ENCODE results near the gene CEP20.

CEP20 gene

GRCh38 chr16:15830832-15831451 lies 57.5 kb downstream of the CEP20 start:
- DNase-seq, result no peak

DNA sequence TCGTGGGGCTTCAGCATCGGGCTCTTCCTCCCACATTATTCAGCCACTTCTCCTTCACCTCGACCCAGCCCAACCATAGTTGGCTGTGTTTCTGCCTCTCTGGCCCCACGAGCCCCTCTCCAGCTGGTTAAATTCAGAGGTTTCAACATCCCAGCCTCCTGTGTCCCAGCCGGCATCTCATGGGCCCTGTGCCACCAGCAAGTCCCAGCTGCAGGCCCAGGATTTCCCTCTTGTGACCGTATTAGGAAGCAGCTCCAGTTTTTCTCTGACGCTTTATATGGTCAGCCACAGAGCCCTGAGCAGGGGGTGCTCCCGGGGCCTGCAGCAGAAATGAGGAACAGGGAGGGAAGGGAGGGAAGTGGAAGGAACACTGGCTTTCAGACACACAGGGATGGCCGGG lies 58.9 kb downstream of the CEP20 start:
- DNase-seq, result no peak

GRCh38 chr16:15827709-15828343 lies 60.6 kb downstream of the CEP20 start:
- DNase-seq, result no peak

DNA sequence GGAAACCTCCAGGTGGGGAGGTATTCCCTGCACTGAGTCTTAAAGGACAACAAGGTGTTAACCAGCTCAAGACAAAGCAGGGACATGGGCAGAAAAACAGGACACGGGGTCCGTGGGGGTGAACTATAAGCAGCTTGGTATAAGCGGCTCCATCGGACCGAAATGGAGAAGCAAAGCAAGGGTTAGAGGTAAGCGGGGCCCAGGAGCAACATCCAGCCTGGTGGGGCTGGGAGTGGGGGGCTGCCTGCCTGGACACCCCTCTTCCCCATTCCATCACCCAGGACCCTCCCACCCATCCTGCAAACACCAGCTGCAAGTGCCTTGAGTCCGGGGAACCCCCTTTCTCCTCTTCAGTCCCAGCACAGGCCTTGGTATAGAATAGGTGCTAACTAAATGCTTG lies 61.1 kb downstream of the CEP20 start:
- DNase-seq, result no peak

- no peak for DNase-seq
Observed at GRCh38 chr16:15825750-15826305, 62.6 kb downstream of the CEP20 start.

GRCh38 chr16:15822957-15823356 lies 65.4 kb downstream of the CEP20 start:
- DNase-seq, result no peak

- DNase-seq, result no peak
Observed at GRCh38 chr16:15820837-15821236, 67.6 kb downstream of the CEP20 start.

DNA sequence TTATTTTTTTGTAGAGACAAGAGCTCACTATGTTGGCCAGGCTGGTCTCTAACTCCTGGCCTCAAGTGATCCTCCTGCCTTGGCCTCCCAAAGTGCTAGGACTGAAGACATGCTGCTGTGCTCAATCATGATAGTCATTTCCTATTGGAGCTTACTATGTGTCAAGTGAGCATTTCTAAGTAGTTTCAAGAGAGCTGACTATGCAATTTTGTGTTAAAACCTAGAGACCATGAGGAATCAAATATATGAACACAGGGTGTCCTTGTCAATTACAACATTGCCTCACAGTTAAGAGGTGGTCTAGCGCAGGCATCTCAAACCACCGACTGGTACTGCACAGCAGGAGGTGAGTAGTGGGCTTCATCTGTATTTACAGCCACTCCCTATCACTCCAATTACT lies 69.4 kb downstream of the CEP20 start:
- no peak for DNase-seq

- DNase-seq, result no peak
Observed at GRCh38 chr16:15817446-15817845, 71.0 kb downstream of the CEP20 start.

- no peak for DNase-seq
Observed at GRCh38 chr16:15816228-15816627, 72.2 kb downstream of the CEP20 start.

Measured in CD4-positive, alpha-beta T cell treated with Interleukin-12 subunit alpha and Interleukin-12 subunit beta, for 1 hour (primary cell).